OCI-LY1 (cell line): ENCODE data around the gene RAB11FIP3.

Experiments used
- EZH2 ChIP-seq: fragments of 200-600 bp; sonication (generic), shearing (Covaris generic); IDR thresholded peaks from 2 replicates; pipeline ENCODE4 v1.8.0; 2017; ENCODE audit warnings: borderline replicate concordance, mixed run types, mild to moderate bottlenecking, antibody characterized with exemption, low read length, moderate library complexity, mixed read lengths
- TF ChIP-seq, protein P1 (sequence below): fragments of 200-600 bp; sonication (generic), shearing (Covaris generic); IDR thresholded peaks from 2 replicates; pipeline ENCODE4 v1.5.1; 2017; ENCODE audit warnings: mild to moderate bottlenecking, antibody characterized with exemption, low read length, moderate library complexity, mixed read lengths

DNA sequence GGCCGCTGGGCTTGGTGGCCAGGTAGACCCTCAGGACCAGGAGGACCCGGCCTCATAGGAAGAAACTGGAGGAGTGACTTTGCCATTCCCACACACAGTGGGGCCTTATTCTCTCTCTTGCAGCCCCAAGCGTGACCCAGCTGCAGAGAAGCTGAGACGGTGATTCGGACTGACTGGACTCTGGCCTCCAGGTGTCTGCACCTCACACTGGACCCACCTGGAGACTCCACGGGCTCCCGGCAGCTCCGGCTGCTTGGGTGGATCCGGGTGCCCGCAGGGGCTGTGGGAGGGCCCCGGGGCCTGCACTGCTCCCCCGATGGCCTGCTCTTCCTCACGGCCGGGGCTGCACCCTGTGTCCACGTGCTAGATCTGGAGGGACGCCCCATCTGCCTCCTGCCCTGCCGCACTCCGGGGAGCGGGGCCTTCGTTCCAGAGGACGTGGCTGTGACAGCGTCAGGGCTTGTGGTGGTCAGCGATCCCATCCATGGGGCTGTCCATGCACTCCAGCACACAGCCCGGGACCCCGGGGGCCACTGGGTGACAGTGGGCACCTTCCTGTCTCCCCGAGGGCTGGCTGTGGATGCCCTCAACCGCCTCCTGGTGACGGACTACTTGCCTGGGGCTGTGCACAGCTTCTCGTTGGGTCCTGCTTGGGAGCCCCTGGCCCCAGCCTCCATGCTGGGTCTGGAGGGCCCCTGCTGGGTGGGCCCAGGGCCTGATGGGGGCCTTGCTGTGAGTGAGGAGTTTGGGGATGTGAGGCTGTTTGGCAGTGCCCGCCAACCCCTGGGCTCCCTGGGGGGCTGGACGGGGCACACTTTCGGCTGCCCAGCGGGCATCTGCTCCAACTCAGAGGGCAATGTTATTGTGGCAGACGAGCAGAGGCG is 142.2 kb downstream of the RAB11FIP3 start:
- TF ChIP-seq, protein P1, sequence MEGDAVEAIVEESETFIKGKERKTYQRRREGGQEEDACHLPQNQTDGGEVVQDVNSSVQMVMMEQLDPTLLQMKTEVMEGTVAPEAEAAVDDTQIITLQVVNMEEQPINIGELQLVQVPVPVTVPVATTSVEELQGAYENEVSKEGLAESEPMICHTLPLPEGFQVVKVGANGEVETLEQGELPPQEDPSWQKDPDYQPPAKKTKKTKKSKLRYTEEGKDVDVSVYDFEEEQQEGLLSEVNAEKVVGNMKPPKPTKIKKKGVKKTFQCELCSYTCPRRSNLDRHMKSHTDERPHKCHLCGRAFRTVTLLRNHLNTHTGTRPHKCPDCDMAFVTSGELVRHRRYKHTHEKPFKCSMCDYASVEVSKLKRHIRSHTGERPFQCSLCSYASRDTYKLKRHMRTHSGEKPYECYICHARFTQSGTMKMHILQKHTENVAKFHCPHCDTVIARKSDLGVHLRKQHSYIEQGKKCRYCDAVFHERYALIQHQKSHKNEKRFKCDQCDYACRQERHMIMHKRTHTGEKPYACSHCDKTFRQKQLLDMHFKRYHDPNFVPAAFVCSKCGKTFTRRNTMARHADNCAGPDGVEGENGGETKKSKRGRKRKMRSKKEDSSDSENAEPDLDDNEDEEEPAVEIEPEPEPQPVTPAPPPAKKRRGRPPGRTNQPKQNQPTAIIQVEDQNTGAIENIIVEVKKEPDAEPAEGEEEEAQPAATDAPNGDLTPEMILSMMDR, result no peak
- TF ChIP-seq EZH2, result no peak
